ENCODE measurements around the gene MPG.

- TF ChIP-seq CTCF (conservative IDR thresholded peaks at IDR 0.05), result no peak
- TF ChIP-seq EZH2 (IDR thresholded peaks at IDR 0.05; ENCODE audit: low read depth), result no peak
Measured at GRCh38 chr16:91484-91883, 13.5 kb downstream of the MPG start.

All from PC-9 (cell line).